HG03460 (cell line): ENCODE data around the gene RAB24.
"Not testable (repeated sequence)": the region's sequence is repeated elsewhere in the genome, so short reads cannot be mapped to it uniquely, and the experiment has no call there.

Experiments
- ATAC-seq: cut with Tn5 transposase; IDR thresholded peaks from one replicate; pipeline ENCODE4 v1.9.1; 2021; ENCODE audit not compliant: unreplicated experiment

RAB24 gene

GRCh38 chr5:177296581-177296980 lies 6.9 kb downstream of the RAB24 start:
- ATAC-seq, result no peak

DNA sequence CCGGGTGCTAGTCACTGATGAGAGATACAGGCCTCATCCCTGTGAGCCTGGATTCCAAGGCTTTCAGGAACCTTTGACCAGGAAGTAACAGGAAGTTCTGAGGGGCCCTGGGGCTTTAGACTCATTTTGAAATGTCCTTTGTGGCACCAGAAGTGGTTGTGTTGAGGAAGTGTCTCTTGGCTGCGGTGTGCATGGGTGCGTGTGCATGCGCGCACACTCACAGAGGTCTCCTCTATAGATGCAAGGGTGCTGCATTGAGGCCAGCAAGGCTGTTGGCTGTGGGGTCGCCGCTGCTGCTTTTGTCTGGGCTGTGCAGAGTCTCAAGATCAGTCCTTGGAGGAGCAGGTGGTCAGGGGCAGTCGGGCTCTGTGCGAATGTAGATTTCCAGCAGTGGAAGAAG lies 7.6 kb downstream of the RAB24 start:
- no peak for ATAC-seq

DNA sequence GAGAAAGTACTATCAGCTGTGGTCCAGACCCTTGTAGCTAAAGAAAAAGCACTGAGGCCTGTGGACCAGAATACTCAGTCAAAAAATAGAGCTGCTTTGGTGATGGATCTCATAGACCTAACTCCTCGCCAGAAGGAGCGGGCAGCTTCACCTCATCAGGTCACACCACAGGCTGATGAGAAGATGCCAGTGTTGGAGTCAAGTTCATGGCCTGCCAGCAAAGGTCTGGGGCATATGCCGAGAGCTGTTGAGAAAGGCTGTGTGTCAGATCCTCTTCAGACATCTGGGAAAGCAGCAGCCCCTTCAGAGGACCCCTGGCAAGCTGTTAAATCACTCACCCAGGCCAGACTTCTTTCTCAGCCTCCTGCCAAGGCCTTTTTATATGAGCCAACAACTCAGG lies 8.9 kb downstream of the RAB24 start:
- no peak for ATAC-seq

GRCh38 chr5:177293819-177294581 lies 9.5 kb downstream of the RAB24 start:
- no peak for ATAC-seq

DNA sequence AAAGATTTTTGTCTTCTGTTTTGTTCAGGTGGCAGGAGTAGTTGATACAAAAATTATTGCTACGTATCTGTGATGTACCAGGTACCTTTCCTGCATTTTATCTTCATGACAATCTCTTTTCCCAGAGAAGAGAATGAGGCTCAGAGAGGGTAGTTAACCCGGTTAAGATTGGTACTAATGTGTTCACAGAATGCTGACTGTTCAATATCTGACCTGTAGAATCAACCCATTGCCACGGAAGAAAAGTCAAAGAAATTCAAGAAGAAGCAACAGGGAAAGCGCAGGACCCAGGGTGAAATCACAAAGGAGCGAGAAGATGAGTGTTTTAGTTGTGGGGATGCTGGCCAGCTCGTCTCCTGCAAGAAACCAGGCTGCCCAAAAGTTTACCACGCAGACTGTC lies 11.8 kb downstream of the RAB24 start:
- ATAC-seq, result no peak

DNA sequence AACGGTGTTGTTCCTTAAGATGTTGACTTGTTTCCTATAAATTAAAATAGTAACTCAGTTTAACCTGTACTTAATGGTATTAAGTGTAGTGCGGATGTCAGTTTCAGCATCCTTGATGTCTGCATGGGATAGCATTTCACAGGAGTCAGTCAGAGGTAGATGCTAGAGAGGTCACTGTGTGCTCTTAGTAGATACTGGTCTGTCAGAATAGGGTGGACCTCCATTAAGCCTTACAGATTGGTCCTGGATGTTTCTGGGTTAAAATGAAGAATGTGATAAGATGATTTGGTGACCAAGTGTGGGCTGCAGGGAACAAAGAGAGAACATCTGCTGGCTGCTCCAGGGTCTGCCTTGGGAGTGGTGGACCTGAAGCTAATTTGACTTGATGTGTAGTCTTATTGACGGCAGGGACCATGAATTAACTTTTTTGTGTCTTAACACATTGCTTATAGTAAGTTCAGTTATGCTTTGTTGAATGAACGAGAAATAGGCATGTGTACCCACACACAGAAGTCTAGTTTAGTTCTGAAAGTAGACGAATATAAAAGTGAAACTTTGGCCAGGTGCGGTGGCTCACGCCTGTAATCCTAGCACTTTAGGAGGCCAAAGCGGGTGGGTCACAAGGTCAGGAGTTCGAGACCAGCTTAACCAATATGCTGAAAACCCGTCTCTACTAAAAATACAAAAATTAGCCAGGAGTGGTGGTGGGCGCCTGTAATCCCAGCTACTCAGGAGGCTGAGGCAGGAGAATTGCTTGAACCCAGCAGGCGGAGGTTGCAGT lies 12.5 kb downstream of the RAB24 start:
- no peak for ATAC-seq

- ATAC-seq, result no peak
Observed at GRCh38 chr5:177288191-177288590, 15.3 kb downstream of the RAB24 start.

GRCh38 chr5:177276886-177277285 lies 26.6 kb downstream of the RAB24 start:
- ATAC-seq, result no peak

DNA sequence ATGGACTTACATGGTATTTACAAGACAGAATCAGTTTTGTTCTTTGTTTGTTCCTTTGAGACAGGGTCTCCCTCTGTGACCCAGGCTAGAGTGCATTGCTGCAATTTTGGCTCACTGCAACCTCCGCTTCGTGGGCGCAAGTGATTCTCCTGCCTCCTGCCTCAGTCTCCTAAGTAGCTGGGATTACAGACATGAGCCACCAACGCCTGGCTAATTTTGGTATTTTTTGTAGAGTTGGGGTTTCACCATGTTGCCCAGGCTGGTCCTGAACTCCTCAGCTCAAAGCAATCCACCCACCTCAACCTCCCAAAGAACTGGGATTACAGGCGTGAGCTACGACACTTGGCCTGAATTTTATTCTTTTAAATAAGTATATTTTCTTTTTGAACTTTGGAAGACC lies 27.6 kb downstream of the RAB24 start:
- no peak for ATAC-seq

- no peak for ATAC-seq
Observed at GRCh38 chr5:177271113-177271512, 32.4 kb downstream of the RAB24 start.

- ATAC-seq, result no peak
Observed at GRCh38 chr5:177270653-177271052, 32.9 kb downstream of the RAB24 start.

GRCh38 chr5:177269976-177270375 lies 33.5 kb downstream of the RAB24 start:
- ATAC-seq, result no peak

- no peak for ATAC-seq
Observed at GRCh38 chr5:177269232-177269895, 34.2 kb downstream of the RAB24 start.

DNA sequence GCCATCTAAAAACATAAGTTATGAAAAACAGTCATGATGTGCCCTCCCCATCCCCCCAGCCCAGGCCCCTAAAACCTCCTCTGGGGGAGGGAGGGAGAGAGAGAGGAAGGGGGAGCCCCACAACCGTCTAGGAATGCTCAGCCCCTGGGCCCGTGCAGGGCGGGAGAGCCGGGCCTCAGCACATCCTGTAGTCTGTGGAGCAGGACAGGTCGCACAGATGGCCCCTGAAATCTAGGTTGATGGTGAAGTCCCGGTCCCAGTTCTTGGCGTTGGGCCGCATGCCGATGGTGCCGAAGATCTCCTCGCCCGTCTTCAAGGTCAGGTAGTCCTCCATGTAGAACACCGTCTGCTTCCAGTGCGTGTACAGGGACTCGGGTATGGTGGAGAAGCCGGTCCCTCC lies 38.1 kb downstream of the RAB24 start:
- no peak for ATAC-seq

- no peak for ATAC-seq
Observed at GRCh38 chr5:177264178-177264577, 39.3 kb downstream of the RAB24 start.

DNA sequence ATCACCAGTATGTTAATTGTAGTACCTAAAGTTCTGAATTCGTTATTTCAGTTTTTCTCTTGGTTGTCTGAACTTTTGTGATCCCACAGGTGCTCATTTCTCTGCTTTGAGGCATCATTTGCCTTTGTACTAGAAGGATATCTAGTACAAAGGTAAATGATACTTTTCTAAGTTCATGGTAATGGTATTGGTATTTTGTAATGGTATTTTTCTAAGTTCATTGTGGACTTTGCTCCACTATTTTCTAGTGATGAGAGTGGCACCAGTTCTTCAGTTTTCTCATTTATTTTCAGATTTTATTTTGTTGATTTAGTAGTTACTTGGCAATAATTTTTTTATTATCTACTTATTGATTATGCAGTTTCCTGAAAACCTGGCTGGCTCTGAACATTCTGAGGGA lies 42.0 kb downstream of the RAB24 start:
- ATAC-seq, result no peak

DNA sequence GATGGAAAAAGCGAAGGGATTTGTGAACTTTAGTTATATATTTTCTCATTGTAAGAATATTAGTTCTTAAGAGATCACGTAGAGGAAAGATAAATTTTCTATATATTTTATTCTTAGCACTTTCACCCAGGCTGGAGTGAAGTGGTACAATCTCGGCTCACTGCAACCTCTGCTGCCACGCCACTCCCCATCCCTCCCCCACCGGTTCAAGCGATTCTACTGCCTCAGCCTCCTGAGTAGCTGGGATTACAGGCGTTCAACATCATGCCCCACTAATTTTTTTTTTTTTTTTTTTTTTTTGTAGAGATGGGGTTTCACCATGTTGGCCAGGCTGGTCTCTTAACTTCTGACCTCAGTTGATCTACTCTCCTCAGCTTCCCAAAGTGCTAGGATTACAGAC lies 42.6 kb downstream of the RAB24 start:
- ATAC-seq, result no peak

- ATAC-seq, result not testable (repeated sequence)
Observed at GRCh38 chr5:177258711-177259110, 44.8 kb downstream of the RAB24 start.

GRCh38 chr5:177256296-177256695 lies 47.2 kb downstream of the RAB24 start:
- no peak for ATAC-seq

GRCh38 chr5:177253252-177253651 lies 50.3 kb downstream of the RAB24 start:
- no peak for ATAC-seq
